ENCODE measurements around the gene TBC1D21.

GRCh38 chr15:73866481-73866880, 6.9 kb upstream of the TBC1D21 start:
- no peak for TF ChIP-seq CTCF (IDR thresholded peaks at IDR 0.05)
- no peak for TF ChIP-seq POLR2A (IDR thresholded peaks at IDR 0.05)
